ENCODE measurements around the gene COLQ.
"Not testable (repeated sequence)": the region's sequence is repeated elsewhere in the genome, so short reads cannot be mapped to it uniquely, and the experiment has no call there.

The COLQ gene

GRCh38 chr3:15488002-15488401, 33.5 kb downstream of the COLQ start:
- H3K4me1 ChIP-seq (ENCODE audit: control insufficient read depth, insufficient read depth, low read length): peaks cover 6% of the 10 kb centered on the region
- no peak for DNase-seq (ENCODE audit: low read depth)
- no peaks in the 10 kb centered on the region for H3K9me3 ChIP-seq (ENCODE audit: control insufficient read depth, low read length)
- H3K9ac ChIP-seq (ENCODE audit: low read length): no peak overlapping the region
- no peaks in the 10 kb centered on the region for H3K27me3 ChIP-seq (replicated peaks; ENCODE audit: control insufficient read depth, insufficient read depth, low read length)
- no peak overlapping the region for H3K4me3 ChIP-seq (ENCODE audit: low read length)
- peaks cover 17% of the 10 kb centered on the region for H3K36me3 ChIP-seq (ENCODE audit: control insufficient read depth, insufficient read depth, low read length, severe bottlenecking)

DNA sequence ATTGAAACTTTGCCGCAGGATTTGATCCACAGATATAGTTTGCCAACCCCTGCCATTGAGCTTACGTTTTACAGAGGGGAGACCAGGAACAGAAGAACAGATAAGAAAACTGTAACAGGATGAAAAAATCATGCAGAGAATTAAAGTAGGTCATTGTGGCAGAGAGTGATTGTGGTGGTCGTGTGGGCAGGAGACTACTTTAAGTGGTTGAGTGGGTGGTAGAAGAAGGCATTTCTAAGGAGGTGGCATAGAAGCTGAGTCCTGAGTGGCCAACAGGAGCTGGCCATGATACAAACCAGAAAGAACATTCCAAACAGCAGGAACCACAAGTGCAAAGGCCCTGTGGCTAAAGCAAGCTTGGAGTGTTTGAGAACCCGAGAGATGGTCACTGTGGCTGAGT, 34.5 kb downstream of the COLQ start:
- DNase-seq (ENCODE audit: low read depth): no peak
- H3K36me3 ChIP-seq (ENCODE audit: control insufficient read depth, insufficient read depth, low read length, severe bottlenecking): peaks cover 17% of the 10 kb centered on the region
- H3K27me3 ChIP-seq (replicated peaks; ENCODE audit: control insufficient read depth, insufficient read depth, low read length): no peaks in the 10 kb centered on the region
- H3K4me1 ChIP-seq (ENCODE audit: control insufficient read depth, insufficient read depth, low read length): peaks cover 6% of the 10 kb centered on the region
- no peak overlapping the region for H3K4me3 ChIP-seq (ENCODE audit: low read length)
- H3K9ac ChIP-seq (ENCODE audit: low read length): no peak overlapping the region
- no peaks in the 10 kb centered on the region for H3K9me3 ChIP-seq (ENCODE audit: control insufficient read depth, low read length)

- Histone ChIP-seq H3K9me3 (ENCODE audit: control insufficient read depth, low read length) (no peaks in the 10 kb centered on the region), H3K36me3 (ENCODE audit: control insufficient read depth, insufficient read depth, low read length, severe bottlenecking) (peaks cover 17% of the 10 kb centered on the region), H3K4me3 (ENCODE audit: low read length) (no peak overlapping the region), H3K9ac (ENCODE audit: low read length) (no peak overlapping the region), H3K27me3 (replicated peaks; ENCODE audit: control insufficient read depth, insufficient read depth, low read length) (no peaks in the 10 kb centered on the region), H3K4me1 (ENCODE audit: control insufficient read depth, insufficient read depth, low read length) (peaks cover 6% of the 10 kb centered on the region)
- no peak for DNase-seq (ENCODE audit: low read depth)
Observed at GRCh38 chr3:15486020-15486419, 35.5 kb downstream of the COLQ start.

GRCh38 chr3:15484551-15484950, 37.0 kb downstream of the COLQ start:
- H3K9me3 ChIP-seq (ENCODE audit: control insufficient read depth, low read length); H3K27me3 ChIP-seq (replicated peaks; ENCODE audit: control insufficient read depth, insufficient read depth, low read length); H3K4me1 ChIP-seq (ENCODE audit: control insufficient read depth, insufficient read depth, low read length); H3K4me3 ChIP-seq (ENCODE audit: low read length); DNase-seq (ENCODE audit: low read depth); H3K9ac ChIP-seq (ENCODE audit: low read length): not testable (repeated sequence)
- H3K36me3 ChIP-seq (ENCODE audit: control insufficient read depth, insufficient read depth, low read length, severe bottlenecking): peaks cover 17% of the 10 kb centered on the region

DNA sequence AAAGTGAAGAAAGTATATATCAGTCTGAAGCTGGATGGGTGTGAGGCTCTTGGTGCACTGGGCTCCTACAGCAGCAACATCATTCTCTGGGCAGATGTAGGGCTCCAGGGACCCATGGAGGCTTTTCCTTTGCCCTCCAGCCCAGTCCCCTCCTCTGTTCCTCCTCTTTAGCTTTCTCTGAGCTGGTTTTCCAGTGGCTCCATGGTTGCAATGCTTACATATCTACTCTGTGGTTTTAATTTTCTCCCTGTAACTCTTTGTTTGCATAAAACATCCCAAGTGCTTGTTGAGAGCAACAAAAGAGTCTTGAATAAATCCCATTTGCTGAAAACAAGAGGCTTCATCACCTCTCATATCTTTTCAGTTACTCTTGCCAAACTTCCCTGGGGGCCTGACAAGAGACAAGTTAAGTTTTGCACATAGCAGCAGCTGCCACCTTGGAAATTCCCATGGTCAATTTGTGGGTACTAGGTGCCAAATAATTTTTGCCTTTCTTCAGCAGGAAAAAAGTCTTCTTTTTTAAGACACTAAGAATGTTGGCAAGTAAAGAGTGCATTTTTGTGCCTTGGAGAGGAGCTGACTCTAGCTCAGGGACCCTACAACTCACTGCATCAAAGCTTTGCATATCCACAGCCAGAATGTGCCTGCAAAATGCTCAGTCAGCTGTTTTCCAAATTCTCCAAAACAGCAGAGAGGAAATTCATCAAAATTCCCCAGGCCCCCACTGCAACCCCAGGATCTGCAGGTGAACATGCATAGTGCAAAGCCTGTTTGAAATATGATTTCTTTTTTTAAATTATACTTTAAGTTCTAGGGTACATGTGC, 41.9 kb downstream of the COLQ start:
- no peak overlapping the region for H3K4me3 ChIP-seq (ENCODE audit: low read length)
- no peaks in the 10 kb centered on the region for H3K36me3 ChIP-seq (ENCODE audit: control insufficient read depth, insufficient read depth, low read length, severe bottlenecking)
- H3K9ac ChIP-seq (ENCODE audit: low read length): no peak overlapping the region
- no peak for DNase-seq (ENCODE audit: low read depth)
- H3K9me3 ChIP-seq (ENCODE audit: control insufficient read depth, low read length): no peaks in the 10 kb centered on the region
- H3K27me3 ChIP-seq (replicated peaks; ENCODE audit: control insufficient read depth, insufficient read depth, low read length): no peaks in the 10 kb centered on the region
- H3K4me1 ChIP-seq (ENCODE audit: control insufficient read depth, insufficient read depth, low read length): no peaks in the 10 kb centered on the region

- H3K4me3 ChIP-seq (ENCODE audit: low read length): no peak overlapping the region
- DNase-seq (ENCODE audit: low read depth): no peak
- H3K4me1 ChIP-seq (ENCODE audit: control insufficient read depth, insufficient read depth, low read length): no peaks in the 10 kb centered on the region
- no peaks in the 10 kb centered on the region for H3K27me3 ChIP-seq (replicated peaks; ENCODE audit: control insufficient read depth, insufficient read depth, low read length)
- no peak overlapping the region for H3K9ac ChIP-seq (ENCODE audit: low read length)
- H3K36me3 ChIP-seq (ENCODE audit: control insufficient read depth, insufficient read depth, low read length, severe bottlenecking): no peaks in the 10 kb centered on the region
- H3K9me3 ChIP-seq (ENCODE audit: control insufficient read depth, low read length): no peaks in the 10 kb centered on the region
Observed at GRCh38 chr3:15478640-15478979, 42.9 kb downstream of the COLQ start.

DNA sequence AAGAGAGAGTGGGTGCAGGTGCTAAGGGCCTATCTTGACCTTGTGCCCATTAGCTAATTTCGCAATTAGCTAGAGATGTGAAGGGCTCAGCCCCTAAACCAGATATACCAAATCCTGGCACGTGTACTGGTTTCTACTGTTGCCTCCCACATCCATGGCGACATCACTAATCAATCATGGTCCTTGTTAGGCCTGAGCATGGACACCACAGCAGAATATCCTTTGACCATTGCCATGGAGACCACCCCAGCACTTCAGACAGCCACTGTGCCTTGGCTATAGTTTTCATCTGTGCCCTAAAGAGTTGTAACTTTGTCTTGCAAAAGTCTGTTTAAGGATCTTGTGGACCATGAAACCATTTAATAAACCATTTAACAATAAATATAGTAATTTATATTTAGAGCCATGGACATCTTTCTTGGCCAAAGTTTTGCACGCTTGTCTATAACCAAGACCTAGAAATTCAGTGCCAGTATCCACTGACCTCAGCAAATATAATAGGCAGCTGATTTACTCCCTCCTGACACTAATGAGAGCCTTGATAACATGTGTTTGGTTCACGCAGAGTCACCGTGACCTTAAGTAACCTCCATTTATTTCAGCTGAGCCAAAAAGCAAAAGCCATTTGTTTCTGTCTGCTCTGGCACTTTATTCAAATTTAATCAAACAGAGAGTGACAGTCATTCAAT, 43.4 kb downstream of the COLQ start:
- no peaks in the 10 kb centered on the region for H3K36me3 ChIP-seq (ENCODE audit: control insufficient read depth, insufficient read depth, low read length, severe bottlenecking)
- no peaks in the 10 kb centered on the region for H3K9me3 ChIP-seq (ENCODE audit: control insufficient read depth, low read length)
- no peak for DNase-seq (ENCODE audit: low read depth)
- no peaks in the 10 kb centered on the region for H3K27me3 ChIP-seq (replicated peaks; ENCODE audit: control insufficient read depth, insufficient read depth, low read length)
- no peaks in the 10 kb centered on the region for H3K4me1 ChIP-seq (ENCODE audit: control insufficient read depth, insufficient read depth, low read length)
- H3K4me3 ChIP-seq (ENCODE audit: low read length): no peak overlapping the region
- H3K9ac ChIP-seq (ENCODE audit: low read length): no peak overlapping the region

DNA sequence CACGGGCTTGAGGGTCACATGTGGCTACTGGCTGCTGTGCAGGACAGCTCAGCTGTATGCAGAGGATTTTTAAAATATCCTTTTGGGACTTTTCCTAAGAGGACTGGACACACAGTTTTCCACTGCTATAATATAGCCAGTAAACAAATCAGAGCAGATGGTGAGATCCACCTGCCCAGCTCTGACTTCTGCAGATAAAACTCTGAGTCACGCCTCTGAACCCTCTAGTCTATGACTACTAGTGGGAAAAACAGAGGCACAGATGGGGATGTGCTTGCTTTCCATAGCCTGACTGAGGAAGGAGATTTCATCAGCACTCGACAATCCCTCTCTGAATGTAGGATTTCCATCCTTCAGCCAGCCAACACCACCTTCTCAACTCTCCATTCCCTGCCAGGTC, 45.1 kb downstream of the COLQ start:
- Histone ChIP-seq H3K4me3 (ENCODE audit: low read length) (no peak overlapping the region), H3K4me1 (ENCODE audit: control insufficient read depth, insufficient read depth, low read length) (peaks cover 5% of the 10 kb centered on the region), H3K36me3 (ENCODE audit: control insufficient read depth, insufficient read depth, low read length, severe bottlenecking) (no peaks in the 10 kb centered on the region), H3K9me3 (ENCODE audit: control insufficient read depth, low read length) (no peaks in the 10 kb centered on the region), H3K9ac (ENCODE audit: low read length) (no peak overlapping the region), H3K27me3 (replicated peaks; ENCODE audit: control insufficient read depth, insufficient read depth, low read length) (no peaks in the 10 kb centered on the region)
- no peak for DNase-seq (ENCODE audit: low read depth)

DNA sequence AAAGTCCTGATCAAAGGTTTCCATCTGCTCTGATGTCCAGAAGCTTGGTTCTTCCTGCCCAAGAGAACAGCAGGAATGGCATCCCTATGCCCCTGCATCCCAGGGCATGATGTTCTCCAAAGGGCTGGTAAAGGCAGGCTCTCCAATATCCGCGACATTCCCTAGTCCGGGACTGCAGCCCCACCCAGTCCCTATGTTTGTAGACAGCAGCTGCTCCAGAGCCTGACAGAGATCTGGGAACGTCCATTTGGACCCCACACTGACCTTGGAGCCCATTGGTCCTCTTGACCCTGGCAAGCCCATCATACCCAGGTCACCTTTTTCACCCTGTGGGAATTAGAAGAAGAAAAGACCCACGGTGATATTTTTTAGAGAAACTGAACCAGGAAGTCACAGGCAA, 46.3 kb downstream of the COLQ start:
- H3K36me3 ChIP-seq (ENCODE audit: control insufficient read depth, insufficient read depth, low read length, severe bottlenecking): no peaks in the 10 kb centered on the region
- H3K4me3 ChIP-seq (ENCODE audit: low read length): no peak overlapping the region
- DNase-seq (ENCODE audit: low read depth): no peak
- no peaks in the 10 kb centered on the region for H3K9me3 ChIP-seq (ENCODE audit: control insufficient read depth, low read length)
- H3K27me3 ChIP-seq (replicated peaks; ENCODE audit: control insufficient read depth, insufficient read depth, low read length): no peaks in the 10 kb centered on the region
- H3K4me1 ChIP-seq (ENCODE audit: control insufficient read depth, insufficient read depth, low read length): peaks cover 5% of the 10 kb centered on the region
- H3K9ac ChIP-seq (ENCODE audit: low read length): no peak overlapping the region

- Histone ChIP-seq H3K4me1 (ENCODE audit: control insufficient read depth, insufficient read depth, low read length) (peaks cover 5% of the 10 kb centered on the region), H3K27me3 (replicated peaks; ENCODE audit: control insufficient read depth, insufficient read depth, low read length) (no peaks in the 10 kb centered on the region), H3K4me3 (ENCODE audit: low read length) (no peak overlapping the region), H3K9me3 (ENCODE audit: control insufficient read depth, low read length) (no peaks in the 10 kb centered on the region), H3K9ac (ENCODE audit: low read length) (no peak overlapping the region), H3K36me3 (ENCODE audit: control insufficient read depth, insufficient read depth, low read length, severe bottlenecking) (peaks cover 5% of the 10 kb centered on the region)
- no peak for DNase-seq (ENCODE audit: low read depth)
Observed at GRCh38 chr3:15471861-15472260, 49.6 kb downstream of the COLQ start.

- DNase-seq (ENCODE audit: low read depth): no peak
- Histone ChIP-seq H3K9me3 (ENCODE audit: control insufficient read depth, low read length) (no peaks in the 10 kb centered on the region), H3K4me3 (ENCODE audit: low read length) (no peak overlapping the region), H3K36me3 (ENCODE audit: control insufficient read depth, insufficient read depth, low read length, severe bottlenecking) (peaks cover 5% of the 10 kb centered on the region), H3K4me1 (ENCODE audit: control insufficient read depth, insufficient read depth, low read length) (peaks cover 5% of the 10 kb centered on the region), H3K9ac (ENCODE audit: low read length) (no peak overlapping the region), H3K27me3 (replicated peaks; ENCODE audit: control insufficient read depth, insufficient read depth, low read length) (no peaks in the 10 kb centered on the region)
Observed at GRCh38 chr3:15470849-15471248, 50.7 kb downstream of the COLQ start.
